LNCaP clone FGC (cell line): ENCODE measurements around the gene BLTP1.

Experiments used
- DNase-seq: peaks from one replicate; pipeline ENCODE4 v3.0.0-alpha.2; 2011; ENCODE audit warnings: low read depth
- H3K4me3 ChIP-seq: 2 replicates; pipeline ENCODE4 v1.5.1; 2011; ENCODE audit warnings: mild to moderate bottlenecking, low read depth, low read length, control low read depth
- CTCF ChIP-seq: IDR thresholded peaks from 2 replicates; pipeline ENCODE4 v1.5.1; 2012; ENCODE audit warnings: mild to moderate bottlenecking; ENCODE audit not compliant: control insufficient read depth, insufficient read depth; ENCODE audit errors: extremely low read depth

BLTP1 gene

DNA sequence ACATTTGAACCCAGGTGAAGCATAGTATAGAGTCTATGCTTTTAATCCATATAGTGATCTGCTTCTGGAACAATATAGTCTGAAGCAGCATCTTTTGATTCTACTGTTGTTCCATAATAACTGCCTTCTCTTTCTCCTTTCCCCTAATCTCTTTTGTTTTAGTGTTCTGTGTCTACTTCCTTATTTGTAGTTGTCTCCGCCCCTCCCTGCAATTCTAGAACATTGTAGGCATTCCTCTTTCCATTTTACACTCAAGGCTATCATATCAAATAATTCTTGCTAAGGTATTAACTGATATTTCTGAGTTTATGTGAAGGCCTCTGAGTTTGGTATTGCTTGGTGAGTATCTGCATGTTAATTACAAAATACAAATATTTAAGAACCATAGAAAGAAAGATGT, 11.6 kb downstream of the BLTP1 start:
- no peak for TF ChIP-seq CTCF
- H3K4me3 ChIP-seq = no peak overlapping the region
- no peak for DNase-seq

GRCh38 chr4:122167369-122167768, 15.2 kb downstream of the BLTP1 start:
- no peak for TF ChIP-seq CTCF
- DNase-seq = no peak
- H3K4me3 ChIP-seq = no peak overlapping the region

- DNase-seq = no peak
- no peak for TF ChIP-seq CTCF
- no peak overlapping the region for H3K4me3 ChIP-seq
Observed at GRCh38 chr4:122170775-122171174, 18.6 kb downstream of the BLTP1 start.

DNA sequence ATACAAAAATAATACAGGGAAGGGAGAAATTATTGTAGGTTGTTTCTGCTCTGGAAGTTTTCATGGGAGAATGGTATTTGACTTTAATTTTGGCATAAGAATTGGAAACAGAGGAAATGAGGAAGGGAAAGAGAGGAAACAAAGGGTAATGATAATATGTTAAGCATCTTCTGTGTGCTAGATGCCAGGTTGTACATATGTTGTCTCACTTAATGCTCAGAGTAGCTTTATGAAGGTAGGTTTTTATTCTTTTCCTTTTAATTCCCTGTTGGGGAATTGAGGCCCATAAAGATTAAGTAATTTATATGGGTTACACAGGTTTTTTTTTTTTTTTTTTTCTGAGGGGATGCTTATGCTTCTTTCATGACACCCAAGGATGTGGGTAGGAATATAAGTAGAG, 19.2 kb downstream of the BLTP1 start:
- H3K4me3 ChIP-seq = no peak overlapping the region
- TF ChIP-seq CTCF = no peak
- DNase-seq = no peak

- DNase-seq = no peak
- H3K4me3 ChIP-seq = no peak overlapping the region
- TF ChIP-seq CTCF = no peak
Observed at GRCh38 chr4:122172266-122172665, 20.1 kb downstream of the BLTP1 start.

GRCh38 chr4:122178961-122179360, 26.8 kb downstream of the BLTP1 start:
- no peak overlapping the region for H3K4me3 ChIP-seq
- DNase-seq = no peak
- no peak for TF ChIP-seq CTCF

DNA sequence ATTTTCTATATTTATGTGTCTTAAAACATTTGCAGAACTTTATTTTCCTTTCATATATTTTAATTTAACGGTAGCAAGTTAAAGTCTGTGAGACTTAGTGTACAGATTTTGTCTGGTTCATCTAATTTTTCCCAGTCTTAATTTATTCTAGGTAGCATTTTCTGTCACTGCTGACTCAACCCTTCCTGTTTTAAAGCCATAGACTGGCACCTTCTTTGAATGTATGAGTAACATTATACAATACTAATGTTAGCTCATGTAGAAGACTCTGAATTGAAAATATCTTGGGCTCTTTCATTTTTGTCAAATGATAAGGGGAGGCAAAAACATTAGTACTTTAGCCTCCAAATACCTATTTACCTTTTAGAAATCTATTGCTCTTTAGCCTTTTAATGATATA, 43.6 kb downstream of the BLTP1 start:
- H3K4me3 ChIP-seq = no peak overlapping the region
- DNase-seq = no peak
- no peak for TF ChIP-seq CTCF
